Panc1 (cell line): ENCODE measurements around the gene TBC1D22A. TPM values are rescaled to one million over a fixed set of nuclear protein-coding genes. Genes with fewer than 3 reads are reported as not detected.

Experiments
- ATAC-seq: fragments of 200-7000 bp; cut with Tn5 transposase; 2 replicates; pipeline ENCODE4 v1.9.1; 2020; ENCODE audit warnings: mild to moderate bottlenecking, moderate library complexity
- BruUV-seq: library from RNA; stranded (reverse); fragments of 400-500 nt; replicated peaks from 2 replicates; lab custom pipeline; 2021; lab: Mats Ljungman, UMichigan
- CTCF ChIA-PET: fragments of 300-600 bp; sonication (Branson Sonifier 250); formaldehyde crosslinking; loops from one replicate; lab custom pipeline; 2022; ENCODE audit warnings: antibody characterized with exemption; lab: Charles Lee
- POLR2A ChIA-PET: fragments of 300-600 bp; sonication (Branson Sonifier 250); formaldehyde crosslinking; loops from one replicate; lab custom pipeline; 2022; ENCODE audit warnings: antibody characterized with exemption; lab: Charles Lee
- DNase-seq: peaks from one replicate; pipeline ENCODE4 v3.0.0-alpha.2; 2010; ENCODE audit warnings: low read depth, low spot score
- H3K27ac ChIP-seq: 2 replicates; pipeline ENCODE4 v1.5.1; 2011; ENCODE audit warnings: mild to moderate bottlenecking, low read length, inconsistent platforms
- H3K27me3 ChIP-seq: fragments of 200-500 bp; sonication (Bioruptor generic); 2 replicates; pipeline ENCODE4 v1.6.0; 2014; ENCODE audit warnings: low read length, inconsistent platforms; ENCODE audit not compliant: control insufficient read depth, insufficient read depth
- H3K36me3 ChIP-seq: fragments of 200-500 bp; sonication (Bioruptor generic); 2 replicates; pipeline ENCODE4 v1.5.1; 2014; ENCODE audit warnings: inconsistent platforms, mild to moderate bottlenecking, low read length, moderate library complexity; ENCODE audit not compliant: control insufficient read depth, insufficient read depth
- H3K4me1 ChIP-seq: 2 replicates; pipeline ENCODE4 v1.5.1; 2011; ENCODE audit warnings: inconsistent platforms, mild to moderate bottlenecking, low read length, moderate library complexity; ENCODE audit not compliant: control insufficient read depth, insufficient read depth
- H3K4me3 ChIP-seq, 2 experiments: 2 replicates each; pipeline ENCODE4 v1.5.1; 2011 to 2012; ENCODE audit warnings: low read depth in 2 of 2, low read length in 2 of 2, mild to moderate bottlenecking in 2 of 2, inconsistent platforms in 1 of 2, moderate library complexity in 1 of 2
- H3K9me3 ChIP-seq: fragments of 200-500 bp; sonication (Bioruptor generic); 2 replicates; pipeline ENCODE4 v1.5.1; 2014; ENCODE audit warnings: low read depth, mild to moderate bottlenecking, inconsistent platforms, low read length, moderate library complexity; ENCODE audit not compliant: control insufficient read depth, insufficient read depth
- POLR2AphosphoS5 ChIP-seq: IDR thresholded peaks from 2 replicates; pipeline ENCODE4 v1.6.1; 2012; ENCODE audit warnings: mild to moderate bottlenecking, low read depth, low read length, moderate library complexity
- SIN3A ChIP-seq: IDR thresholded peaks from 2 replicates; pipeline ENCODE4 v1.6.1; 2012; ENCODE audit warnings: low read depth, mild to moderate bottlenecking, low read length, moderate library complexity, borderline replicate concordance; ENCODE audit not compliant: insufficient read depth
- in situ Hi-C: cut with HindIII; loops from 2 replicates; pipeline ENCODE4 v1.10.0; 2016; ENCODE audit warnings: low sequenced_read_pairs, low pct_unique_long_range_greater_than_20kb
- intact Hi-C: fragments of 100-400 bp; cut with micrococcal nuclease; formaldehyde crosslinking; loops from one replicate; pipeline ENCODE4 v1.10.0; 2022; ENCODE audit not compliant: unreplicated experiment
- total RNA-seq: library from RNA; stranded (reverse); gene quantifications from one replicate; pipeline ENCODE4 v1.2.1, GENCODE V29; 2021; ENCODE audit not compliant: unreplicated experiment
- TF ChIP-seq, protein P1 (sequence below), 2 experiments: IDR thresholded peaks; 2 replicates each; pipeline ENCODE4 v1.6.1; 2011 to 2012; ENCODE audit warnings: low read depth in 2 of 2, control low read depth in 1 of 2, low read length in 1 of 2, mild to moderate bottlenecking in 1 of 2, moderate library complexity in 1 of 2; ENCODE audit not compliant: insufficient read depth in 1 of 2
- TF ChIP-seq, protein P2 (sequence below): fragments of 450-650 bp; IDR thresholded peaks from 2 replicates; pipeline ENCODE4 v1.5.1; 2017; ENCODE audit warnings: mild to moderate bottlenecking

Gene TBC1D22A
- total RNA-seq, 1 experiment from 2014 or later = 28.7 TPM

DNA sequence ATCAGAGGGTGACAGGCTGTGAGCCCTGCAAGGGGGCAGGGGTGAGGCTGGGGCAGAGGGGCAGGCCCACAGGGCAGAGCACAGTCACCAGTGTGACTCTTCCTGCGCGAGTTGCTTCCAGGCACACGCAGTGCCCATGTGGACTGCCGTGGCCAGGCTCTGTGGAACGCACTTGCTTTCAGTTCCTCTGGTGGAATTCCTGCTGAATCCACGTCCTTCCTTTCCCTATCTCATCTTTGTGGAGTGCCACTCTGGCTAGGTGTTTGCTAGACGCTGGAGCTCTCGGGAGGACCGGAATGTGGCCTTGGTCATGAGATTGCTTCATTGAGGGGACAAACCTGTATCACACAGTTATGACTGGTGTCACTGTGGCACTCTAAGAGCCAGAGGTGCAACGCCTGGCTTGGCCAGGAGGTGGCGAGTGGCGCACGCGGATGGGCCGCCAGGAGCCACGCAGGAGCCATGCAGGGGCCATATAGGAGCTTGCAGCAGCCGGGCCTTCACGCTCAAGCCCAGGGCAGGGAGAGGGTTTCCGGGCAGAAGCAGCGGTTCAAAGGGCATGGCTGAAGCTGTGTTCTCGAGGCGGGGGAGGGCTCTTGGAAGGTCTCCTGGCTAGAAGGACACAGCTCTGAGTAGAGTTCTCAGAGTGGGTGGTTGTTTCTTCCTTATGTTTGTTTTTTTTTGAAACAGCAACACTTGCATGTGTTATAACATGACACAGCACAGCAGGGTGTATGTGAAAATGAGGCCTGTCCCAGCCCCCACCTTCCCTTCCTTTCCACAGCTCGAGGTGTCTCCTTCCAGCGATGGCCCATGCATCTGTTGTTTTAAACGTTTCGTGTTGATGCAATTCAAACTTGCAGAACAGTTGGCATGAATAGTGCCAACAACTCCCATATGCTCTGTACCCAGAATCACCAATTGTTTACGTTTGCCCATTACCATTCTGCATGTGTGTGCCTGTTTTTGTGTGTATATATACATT lies 36.2 kb downstream of the TBC1D22A start:
- H3K36me3 ChIP-seq = no peaks in the 10 kb centered on the region
- ATAC-seq = peak; percentile 93
- ChIA-PET POLR2A (no interaction called here), CTCF (interaction anchor here (0.6 to 0.9 kb wide), 3 partner anchors 23 to 182 kb away, joined by 3 to 5 read pairs (median 3); no protein-coding TSS in a partner anchor)
- no peak overlapping the region for H3K27ac ChIP-seq
- intact Hi-C loops (no loop called here), in situ Hi-C loops (no loop called here)
- H3K4me1 ChIP-seq = peaks cover 10% of the 10 kb centered on the region
- BruUV-seq = no TSS peak
- H3K4me3 ChIP-seq = no peak overlapping the region
- DNase-seq = peak; percentile 22
- no peaks in the 10 kb centered on the region for H3K9me3 ChIP-seq
- TF ChIP-seq, protein P1, sequence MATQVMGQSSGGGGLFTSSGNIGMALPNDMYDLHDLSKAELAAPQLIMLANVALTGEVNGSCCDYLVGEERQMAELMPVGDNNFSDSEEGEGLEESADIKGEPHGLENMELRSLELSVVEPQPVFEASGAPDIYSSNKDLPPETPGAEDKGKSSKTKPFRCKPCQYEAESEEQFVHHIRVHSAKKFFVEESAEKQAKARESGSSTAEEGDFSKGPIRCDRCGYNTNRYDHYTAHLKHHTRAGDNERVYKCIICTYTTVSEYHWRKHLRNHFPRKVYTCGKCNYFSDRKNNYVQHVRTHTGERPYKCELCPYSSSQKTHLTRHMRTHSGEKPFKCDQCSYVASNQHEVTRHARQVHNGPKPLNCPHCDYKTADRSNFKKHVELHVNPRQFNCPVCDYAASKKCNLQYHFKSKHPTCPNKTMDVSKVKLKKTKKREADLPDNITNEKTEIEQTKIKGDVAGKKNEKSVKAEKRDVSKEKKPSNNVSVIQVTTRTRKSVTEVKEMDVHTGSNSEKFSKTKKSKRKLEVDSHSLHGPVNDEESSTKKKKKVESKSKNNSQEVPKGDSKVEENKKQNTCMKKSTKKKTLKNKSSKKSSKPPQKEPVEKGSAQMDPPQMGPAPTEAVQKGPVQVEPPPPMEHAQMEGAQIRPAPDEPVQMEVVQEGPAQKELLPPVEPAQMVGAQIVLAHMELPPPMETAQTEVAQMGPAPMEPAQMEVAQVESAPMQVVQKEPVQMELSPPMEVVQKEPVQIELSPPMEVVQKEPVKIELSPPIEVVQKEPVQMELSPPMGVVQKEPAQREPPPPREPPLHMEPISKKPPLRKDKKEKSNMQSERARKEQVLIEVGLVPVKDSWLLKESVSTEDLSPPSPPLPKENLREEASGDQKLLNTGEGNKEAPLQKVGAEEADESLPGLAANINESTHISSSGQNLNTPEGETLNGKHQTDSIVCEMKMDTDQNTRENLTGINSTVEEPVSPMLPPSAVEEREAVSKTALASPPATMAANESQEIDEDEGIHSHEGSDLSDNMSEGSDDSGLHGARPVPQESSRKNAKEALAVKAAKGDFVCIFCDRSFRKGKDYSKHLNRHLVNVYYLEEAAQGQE (IDR thresholded peaks at IDR 0.05; ENCODE audit: insufficient read depth in 1 of 2, low read depth in 2 of 2, low read length in 1 of 2) = 0 out of 4 replicates have a peak, but pooled peaks of 1 of the 2 experiments have one; percentile 27
- TF ChIP-seq SIN3A = no peak
- TF ChIP-seq, protein P2, sequence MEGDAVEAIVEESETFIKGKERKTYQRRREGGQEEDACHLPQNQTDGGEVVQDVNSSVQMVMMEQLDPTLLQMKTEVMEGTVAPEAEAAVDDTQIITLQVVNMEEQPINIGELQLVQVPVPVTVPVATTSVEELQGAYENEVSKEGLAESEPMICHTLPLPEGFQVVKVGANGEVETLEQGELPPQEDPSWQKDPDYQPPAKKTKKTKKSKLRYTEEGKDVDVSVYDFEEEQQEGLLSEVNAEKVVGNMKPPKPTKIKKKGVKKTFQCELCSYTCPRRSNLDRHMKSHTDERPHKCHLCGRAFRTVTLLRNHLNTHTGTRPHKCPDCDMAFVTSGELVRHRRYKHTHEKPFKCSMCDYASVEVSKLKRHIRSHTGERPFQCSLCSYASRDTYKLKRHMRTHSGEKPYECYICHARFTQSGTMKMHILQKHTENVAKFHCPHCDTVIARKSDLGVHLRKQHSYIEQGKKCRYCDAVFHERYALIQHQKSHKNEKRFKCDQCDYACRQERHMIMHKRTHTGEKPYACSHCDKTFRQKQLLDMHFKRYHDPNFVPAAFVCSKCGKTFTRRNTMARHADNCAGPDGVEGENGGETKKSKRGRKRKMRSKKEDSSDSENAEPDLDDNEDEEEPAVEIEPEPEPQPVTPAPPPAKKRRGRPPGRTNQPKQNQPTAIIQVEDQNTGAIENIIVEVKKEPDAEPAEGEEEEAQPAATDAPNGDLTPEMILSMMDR = peak; percentile 91
- H3K27me3 ChIP-seq = no peaks in the 10 kb centered on the region

DNA sequence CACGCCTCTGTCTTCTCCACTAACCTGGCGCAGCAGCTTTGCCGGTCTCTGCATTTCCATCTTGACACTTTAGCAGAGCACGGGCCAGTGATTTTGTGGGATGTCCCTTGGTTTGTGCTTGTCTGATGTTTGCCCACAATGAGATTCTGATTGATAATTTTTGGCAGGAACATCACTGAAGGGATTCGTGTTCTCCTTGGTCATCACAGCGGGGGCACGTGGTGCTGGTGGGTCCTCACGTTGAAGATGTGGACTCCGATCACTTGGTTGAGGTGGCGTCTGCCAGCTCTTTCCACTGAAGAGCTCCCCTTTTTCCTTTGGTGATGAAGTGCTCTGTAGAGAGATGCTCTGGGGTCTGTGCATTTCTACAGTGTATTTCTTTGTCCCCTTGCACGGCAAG lies 37.2 kb downstream of the TBC1D22A start:
- Histone ChIP-seq H3K27ac (no peak overlapping the region), H3K4me3 (no peak overlapping the region), H3K4me1 (peaks cover 10% of the 10 kb centered on the region), H3K27me3 (no peaks in the 10 kb centered on the region), H3K9me3 (no peaks in the 10 kb centered on the region), H3K36me3 (no peaks in the 10 kb centered on the region)
- no peak for ATAC-seq
- TF ChIP-seq, protein P1 (IDR thresholded peaks at IDR 0.05; ENCODE audit: insufficient read depth in 1 of 2, low read depth in 2 of 2, low read length in 1 of 2) = no peak
- TF ChIP-seq, protein P2 = no peak
- TF ChIP-seq SIN3A = no peak
- TF ChIP-seq POLR2AphosphoS5 = no peak
- CTCF ChIA-PET = no interaction called here
- in situ Hi-C loops (no loop called here), intact Hi-C loops (no loop called here)
- POLR2A ChIA-PET = no interaction called here
- no peak for DNase-seq
- BruUV-seq = no TSS peak
